GM12891 (cell line): ENCODE measurements around the gene CMTM6.

Source experiments
- PAX5 ChIP-seq: IDR thresholded peaks from 2 replicates; pipeline ENCODE4 v1.6.1; 2011; ENCODE audit warnings: low read length, moderate library complexity, mild to moderate bottlenecking; ENCODE audit not compliant: insufficient read depth, severe bottlenecking
- POLR2A ChIP-seq: IDR thresholded peaks from 2 replicates; pipeline ENCODE4 v1.6.1; 2011; ENCODE audit warnings: low read depth, low read length, control low read depth
- POLR2AphosphoS5 ChIP-seq: IDR thresholded peaks from 2 replicates; pipeline ENCODE4 v1.6.1; 2011; ENCODE audit warnings: low read depth, low read length, control low read depth
- SPI1 ChIP-seq: IDR thresholded peaks from 2 replicates; pipeline ENCODE4 v1.6.1; 2011; ENCODE audit warnings: low read depth, low read length, control low read depth

- TF ChIP-seq SPI1, result no peak
- TF ChIP-seq POLR2A, result no peak
- TF ChIP-seq POLR2AphosphoS5, result no peak
- no peak for TF ChIP-seq PAX5
Observed at GRCh38 chr3:32471246-32471645, 31.4 kb downstream of the CMTM6 start.
